HCT116 (cell line): ENCODE data around the gene RPS16. TPM values are rescaled to one million over a fixed set of nuclear protein-coding genes. Genes with fewer than 3 reads are reported as not detected.

ENCODE experiments used
- ATAC-seq: fragments of 200-7000 bp; cut with Tn5 transposase; 2 replicates; pipeline ENCODE4 v1.9.1; 2020; ENCODE audit warnings: mild to moderate bottlenecking, moderate library complexity
- BruUV-seq: library from RNA; stranded (reverse); fragments of 400-500 nt; replicated peaks from 2 replicates; lab custom pipeline; 2021; lab: Mats Ljungman, UMichigan
- CTCF ChIA-PET: fragments of 300-600 bp; sonication (Branson Sonifier 250); formaldehyde crosslinking; loops from one replicate; lab custom pipeline; 2021; ENCODE audit warnings: antibody characterized with exemption; lab: Charles Lee
- POLR2A ChIA-PET: fragments of 300-600, 350-600 bp; sonication (Branson Sonifier 250); formaldehyde crosslinking; loops from one replicate; lab custom pipeline; 2021; ENCODE audit warnings: antibody characterized with exemption; lab: Charles Lee
- RAD21 ChIA-PET, 2 experiments: fragments of 300-600 bp; sonication (Branson Sonifier 250); formaldehyde crosslinking; loops; one replicate each; lab custom pipeline; 2023; ENCODE audit warnings: low total read pairs in 2 of 2; ENCODE audit not compliant: uncharacterized antibody in 2 of 2, unreplicated experiment in 2 of 2, low non-redundant PET in 1 of 2; lab: Charles Lee
- DNase-seq: peaks from one replicate; pipeline ENCODE4 v3.0.0-alpha.2; 2010; ENCODE audit warnings: low read depth, low spot score
- H2AFZ ChIP-seq: fragments of 200-600 bp; shearing (Covaris generic), sonication (generic); 2 replicates; pipeline ENCODE4 v1.6.1; 2017; ENCODE audit warnings: low read depth, mixed run types, mixed read lengths, antibody characterized with exemption, low read length; ENCODE audit not compliant: poor library complexity, severe bottlenecking
- H3K27ac ChIP-seq: 2 replicates; pipeline ENCODE4 v1.5.1; 2012; ENCODE audit warnings: low read depth, low read length
- H3K27me3 ChIP-seq: fragments of 200-600 bp; sonication (generic); 2 replicates; pipeline ENCODE4 v1.6.1; 2016; ENCODE audit warnings: mixed run types, low read length, mixed read lengths; ENCODE audit not compliant: insufficient read depth
- H3K36me3 ChIP-seq, 2 experiments: fragments of 200-500 bp in 1 of 2; fragments of 200-600 bp in 1 of 2; sonication (Bioruptor generic) in 1 of 2; sonication (generic) in 1 of 2; 2 replicates each; pipeline versions ENCODE4 v1.5.1 to v1.6.1; 2014 to 2016; ENCODE audit warnings: low read length in 2 of 2, inconsistent platforms in 1 of 2, mixed read lengths in 1 of 2, mixed run types in 1 of 2; ENCODE audit not compliant: insufficient read depth in 2 of 2, control insufficient read depth in 1 of 2
- H3K4me1 ChIP-seq, 2 experiments: fragments of 200-600 bp in 1 of 2; sonication (generic) in 1 of 2; 2 replicates each; pipeline versions ENCODE4 v1.5.1 to v1.6.1; 2012 to 2017; ENCODE audit warnings: low read length in 2 of 2, inconsistent platforms in 1 of 2, mild to moderate bottlenecking in 1 of 2, mixed read lengths in 1 of 2, mixed run types in 1 of 2, moderate library complexity in 1 of 2; ENCODE audit not compliant: insufficient read depth in 2 of 2, control insufficient read depth in 1 of 2
- H3K4me2 ChIP-seq: fragments of 200-600 bp; sonication (generic); 2 replicates; pipeline ENCODE4 v1.6.1; 2017; ENCODE audit warnings: mixed run types, low read length, mixed read lengths
- H3K4me3 ChIP-seq, 2 experiments: fragments of 200-600 bp in 1 of 2; sonication (generic) in 1 of 2; replicated peaks in 1 of 2; 2 replicates each; pipeline ENCODE4 v1.5.1; 2011 to 2016; ENCODE audit warnings: low read length in 2 of 2, control low read depth in 1 of 2, low read depth in 1 of 2, mild to moderate bottlenecking in 1 of 2, mixed read lengths in 1 of 2, mixed run types in 1 of 2
- H3K79me2 ChIP-seq: fragments of 200-600 bp; sonication (generic); 2 replicates; pipeline ENCODE4 v1.6.1; 2017; ENCODE audit warnings: mild to moderate bottlenecking, mixed run types, low read length, moderate library complexity, mixed read lengths; ENCODE audit not compliant: insufficient read depth
- H3K9ac ChIP-seq: fragments of 200-600 bp; sonication (generic); 2 replicates; pipeline ENCODE4 v1.6.1; 2016; ENCODE audit warnings: low read length, mixed read lengths
- H3K9me2 ChIP-seq: fragments of 200-600 bp; sonication (generic), shearing (Covaris generic); 2 replicates; pipeline ENCODE4 v1.6.1; 2017; ENCODE audit warnings: mixed run types, mild to moderate bottlenecking, moderate library complexity; ENCODE audit not compliant: insufficient read depth
- H3K9me3 ChIP-seq, 2 experiments: fragments of 200-500 bp in 1 of 2; fragments of 200-600 bp in 1 of 2; sonication (Bioruptor generic) in 1 of 2; sonication (generic) in 1 of 2; 2 replicates each; pipeline ENCODE4 v1.6.1; 2014 to 2017; ENCODE audit warnings: low read length in 2 of 2, mixed read lengths in 2 of 2, inconsistent platforms in 1 of 2, low read depth in 1 of 2, mild to moderate bottlenecking in 1 of 2, mixed run types in 1 of 2, moderate library complexity in 1 of 2; ENCODE audit not compliant: control insufficient read depth in 1 of 2, insufficient read depth in 1 of 2
- H4K20me1 ChIP-seq: fragments of 200-600 bp; sonication (generic), shearing (Covaris generic); 2 replicates; pipeline ENCODE4 v1.6.1; 2017; ENCODE audit warnings: mixed run types, mild to moderate bottlenecking, moderate library complexity; ENCODE audit not compliant: insufficient read depth
- CBX3 ChIP-seq: IDR thresholded peaks from 2 replicates; pipeline ENCODE4 v1.6.1; 2012; ENCODE audit warnings: low read depth
- EGR1 ChIP-seq: IDR thresholded peaks from 2 replicates; pipeline ENCODE4 v1.6.1; 2012; ENCODE audit warnings: low read depth
- FOSL1 ChIP-seq: IDR thresholded peaks from 2 replicates; pipeline ENCODE4 v1.6.1; 2012; ENCODE audit warnings: low read depth
- ZBTB33 ChIP-seq: IDR thresholded peaks from 2 replicates; pipeline ENCODE4 v1.6.1; 2011; ENCODE audit warnings: mild to moderate bottlenecking, low read length, moderate library complexity; ENCODE audit not compliant: insufficient replicate concordance; ENCODE audit errors: extremely low read depth
- intact Hi-C: fragments of 100-400 bp; cut with micrococcal nuclease; formaldehyde crosslinking; loops from 2 replicates; pipeline ENCODE4 v1.10.0; 2022
- total RNA-seq: library from RNA; stranded (reverse); gene quantifications from one replicate; pipeline ENCODE4 v1.2.1, GENCODE V29; 2021; ENCODE audit not compliant: unreplicated experiment
- TF ChIP-seq, protein P1 (sequence below): IDR thresholded peaks from 2 replicates; pipeline ENCODE4 v1.6.1; 2012; ENCODE audit warnings: low read depth

The RPS16 gene
- total RNA-seq, 1 experiment from 2014 or later: 3,365 TPM

- TF ChIP-seq CBX3 (no peak), FOSL1 (no peak), ZBTB33 (no peak), EGR1 (no peak)
- TF ChIP-seq, protein P1, sequence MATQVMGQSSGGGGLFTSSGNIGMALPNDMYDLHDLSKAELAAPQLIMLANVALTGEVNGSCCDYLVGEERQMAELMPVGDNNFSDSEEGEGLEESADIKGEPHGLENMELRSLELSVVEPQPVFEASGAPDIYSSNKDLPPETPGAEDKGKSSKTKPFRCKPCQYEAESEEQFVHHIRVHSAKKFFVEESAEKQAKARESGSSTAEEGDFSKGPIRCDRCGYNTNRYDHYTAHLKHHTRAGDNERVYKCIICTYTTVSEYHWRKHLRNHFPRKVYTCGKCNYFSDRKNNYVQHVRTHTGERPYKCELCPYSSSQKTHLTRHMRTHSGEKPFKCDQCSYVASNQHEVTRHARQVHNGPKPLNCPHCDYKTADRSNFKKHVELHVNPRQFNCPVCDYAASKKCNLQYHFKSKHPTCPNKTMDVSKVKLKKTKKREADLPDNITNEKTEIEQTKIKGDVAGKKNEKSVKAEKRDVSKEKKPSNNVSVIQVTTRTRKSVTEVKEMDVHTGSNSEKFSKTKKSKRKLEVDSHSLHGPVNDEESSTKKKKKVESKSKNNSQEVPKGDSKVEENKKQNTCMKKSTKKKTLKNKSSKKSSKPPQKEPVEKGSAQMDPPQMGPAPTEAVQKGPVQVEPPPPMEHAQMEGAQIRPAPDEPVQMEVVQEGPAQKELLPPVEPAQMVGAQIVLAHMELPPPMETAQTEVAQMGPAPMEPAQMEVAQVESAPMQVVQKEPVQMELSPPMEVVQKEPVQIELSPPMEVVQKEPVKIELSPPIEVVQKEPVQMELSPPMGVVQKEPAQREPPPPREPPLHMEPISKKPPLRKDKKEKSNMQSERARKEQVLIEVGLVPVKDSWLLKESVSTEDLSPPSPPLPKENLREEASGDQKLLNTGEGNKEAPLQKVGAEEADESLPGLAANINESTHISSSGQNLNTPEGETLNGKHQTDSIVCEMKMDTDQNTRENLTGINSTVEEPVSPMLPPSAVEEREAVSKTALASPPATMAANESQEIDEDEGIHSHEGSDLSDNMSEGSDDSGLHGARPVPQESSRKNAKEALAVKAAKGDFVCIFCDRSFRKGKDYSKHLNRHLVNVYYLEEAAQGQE: no peak
- Histone ChIP-seq H3K9ac (peak overlapping the region; percentile 86), H3K4me3 (peak overlapping the region; percentile 74 to 100), H3K27me3 (no peaks in the 10 kb centered on the region), H3K36me3 (peaks cover 2 to 9% of the 10 kb centered on the region in 2 experiments; a peak in 2 of 4 replicates), H4K20me1 (no peaks in the 10 kb centered on the region; the same call in 1 of the 2 replicates), H3K9me3 (no peaks in the 10 kb centered on the region; a peak in 1 of 4 replicates), H3K9me2 (no peaks in the 10 kb centered on the region), H3K27ac (no peak overlapping the region), H3K79me2 (peaks cover 71% of the 10 kb centered on the region), H3K4me1 (peaks cover 6 to 28% of the 10 kb centered on the region in 2 experiments), H2AFZ (no peak overlapping the region), H3K4me2 (peak overlapping the region; percentile 78)
- ChIA-PET CTCF (no interaction called here), POLR2A (interaction anchor here (0.8 to 1.5 kb wide), 4 partner anchors 11 to 56 kb away, joined by 3 to 6 read pairs (median 5); partner anchors contain the start of genes MED29, PAF1 and RPS16), RAD21 (no interaction called here)
- DNase-seq: no peak
- no peak for ATAC-seq
- intact Hi-C loops: no loop called here
- no TSS peak for BruUV-seq
These were observed 10.8 kb upstream of the RPS16 start for GRCh38 chr19:39446365-39447084.
